Cerebellar cortex (tissue), 1 donor: Measurements from ENCODE around the gene RPS5.
"Not testable (repeated sequence)": the region's sequence is repeated elsewhere in the genome, so short reads cannot be mapped to it uniquely, and the experiment has no call there.

ENCODE experiments used
- DNase-seq: peaks from one replicate; pipeline ENCODE4 v3.0.0-alpha.2; 2015; ENCODE audit warnings: low spot score

RPS5 gene

GRCh38 chr19:58385313-58385890 is 1.7 kb upstream of the RPS5 start:
- DNase-seq = no peak

- no peak for DNase-seq
These were observed 1.0 kb upstream of the RPS5 start for GRCh38 chr19:58385891-58386575.

- DNase-seq = no peak
These were observed 487 bp downstream of the RPS5 start for GRCh38 chr19:58387338-58388174.

GRCh38 chr19:58388175-58388526 is 1.1 kb downstream of the RPS5 start:
- no peak for DNase-seq

- DNase-seq = peak; percentile 23
These were observed 6.1 kb downstream of the RPS5 start for GRCh38 chr19:58392945-58393724.

GRCh38 chr19:58393725-58394033 is 6.6 kb downstream of the RPS5 start:
- no peak for DNase-seq

GRCh38 chr19:58394821-58395219 is 7.8 kb downstream of the RPS5 start:
- peak; percentile 15 for DNase-seq

GRCh38 chr19:58395220-58395978 is 8.3 kb downstream of the RPS5 start, which contains the start of gene RNF225:
Gene RNF225, plus strand, starts transcription at chr19:58395656. Its CDS starts 434 bp downstream, at chr19:58396090.
- DNase-seq = peak; percentile 42

GRCh38 chr19:58395979-58396627 is 9.0 kb downstream of the RPS5 start:
- no peak for DNase-seq

GRCh38 chr19:58396691-58397532 is 9.8 kb downstream of the RPS5 start:
- no peak for DNase-seq

- DNase-seq = peak; percentile 31
These were observed 10.5 kb downstream of the RPS5 start for GRCh38 chr19:58397533-58398037.

GRCh38 chr19:58398087-58398486 is 11.0 kb downstream of the RPS5 start:
- DNase-seq = no peak

GRCh38 chr19:58398545-58398944 is 11.5 kb downstream of the RPS5 start:
- no peak for DNase-seq

- no peak for DNase-seq
These were observed 12.8 kb downstream of the RPS5 start for GRCh38 chr19:58399903-58400302.

- peak; percentile 92 for DNase-seq
These were observed 13.3 kb downstream of the RPS5 start for GRCh38 chr19:58400316-58400915.

- DNase-seq = peak; percentile 99
These were observed 14.1 kb downstream of the RPS5 start for GRCh38 chr19:58400916-58401839.

- no peak for DNase-seq
These were observed 14.9 kb downstream of the RPS5 start for GRCh38 chr19:58401840-58402421.

- not testable (repeated sequence) for DNase-seq
These were observed 16.9 kb downstream of the RPS5 start for GRCh38 chr19:58403920-58404478.
